Tibial nerve (tissue), 4 donors: Measurements from ENCODE around the gene CAPN8.

ENCODE experiments used
- CTCF ChIP-seq, 5 experiments: fragments of 200-600 bp in 3 of 5; fragments of 450-650 bp in 2 of 5; sonication (generic) in 3 of 5; IDR thresholded peaks; one replicate each; pipeline ENCODE4 v1.5.1; 2016 to 2019; ENCODE audit warnings: antibody characterized with exemption in 5 of 5, mild to moderate bottlenecking in 3 of 5, moderate library complexity in 2 of 5
- EP300 ChIP-seq, 2 donors: sonication (generic); formaldehyde crosslinking; IDR thresholded peaks; one replicate each; pipeline ENCODE4 v1.6.1; 2017; ENCODE audit warnings: antibody characterized with exemption in 2 of 2, mild to moderate bottlenecking in 1 of 2
- POLR2A ChIP-seq, 2 donors: fragments of 450-650 bp; IDR thresholded peaks; one replicate each; pipeline ENCODE4 v1.6.1; 2017; ENCODE audit warnings: antibody characterized with exemption in 2 of 2, mild to moderate bottlenecking in 2 of 2, moderate library complexity in 2 of 2

DNA sequence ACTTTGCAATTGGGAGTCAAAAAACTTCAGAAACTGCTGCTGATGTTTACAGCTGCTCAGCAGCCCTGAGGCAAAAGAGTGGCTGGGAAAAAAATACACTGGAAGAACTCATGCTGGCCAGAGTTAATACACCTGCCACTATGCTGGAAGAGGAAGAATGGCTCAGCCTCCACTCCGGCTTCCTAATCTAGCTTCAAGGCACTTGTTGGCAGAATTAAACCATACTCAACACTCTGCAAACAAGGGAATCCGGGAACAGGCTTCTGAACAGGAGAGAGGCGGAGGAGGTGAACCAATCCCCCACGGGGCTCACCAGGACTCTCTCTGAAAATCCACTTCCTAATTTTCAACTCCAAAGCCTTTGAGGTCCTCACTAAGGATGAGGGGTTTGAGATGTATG lies 152.2 kb downstream of the CAPN8 start:
- TF ChIP-seq POLR2A (IDR thresholded peaks at IDR 0.05), result no peak
- TF ChIP-seq CTCF (IDR thresholded peaks at IDR 0.05), result no peak
- no peak for TF ChIP-seq EP300 (IDR thresholded peaks at IDR 0.05)
